Upper lobe of left lung (tissue), 6 donors: ENCODE results near the gene VAV3. TPM values are rescaled to one million over a fixed set of nuclear protein-coding genes. Genes with fewer than 3 reads are reported as not detected.

ENCODE experiments used
- ATAC-seq, 2 donors: fragments of 200-7000 bp; cut with Tn5 transposase; one replicate each; pipeline ENCODE4 v1.9.1; 2022; ENCODE audit warnings: mild to moderate bottlenecking in 2 of 2, moderate library complexity in 2 of 2; ENCODE audit not compliant: low FRiP score in 2 of 2
- DNase-seq, 2 donors: peaks; one replicate each; pipeline ENCODE4 v3.0.0-alpha.2; 2019 to 2020
- H3K27ac ChIP-seq, 4 donors: fragments of 200-600 bp; sonication (generic); one replicate each; pipeline ENCODE4 v1.5.1; 2016 to 2019
- H3K27me3 ChIP-seq, 4 donors: fragments of 200-600 bp; sonication (generic); one replicate each; pipeline ENCODE4 v1.5.1; 2017 to 2019
- H3K36me3 ChIP-seq, 4 donors: fragments of 200-600 bp; sonication (generic); one replicate each; pipeline ENCODE4 v1.5.1; 2016 to 2019
- H3K4me1 ChIP-seq, 4 donors: fragments of 200-600 bp; sonication (generic); one replicate each; pipeline ENCODE4 v1.5.1; 2018 to 2019
- H3K4me3 ChIP-seq, 4 donors: fragments of 200-600 bp; sonication (generic); one replicate each; pipeline ENCODE4 v1.5.1; 2017 to 2019; ENCODE audit warnings: mild to moderate bottlenecking in 2 of 4, moderate library complexity in 1 of 4
- H3K9me3 ChIP-seq, 4 donors: fragments of 200-600 bp; sonication (generic); one replicate each; pipeline ENCODE4 v1.5.1; 2018 to 2019
- CTCF ChIP-seq, 6 experiments: fragments of 450-650 bp in 4 of 6; fragments of 200-600 bp in 2 of 6; sonication (generic) in 2 of 6; IDR thresholded peaks; one replicate each; pipeline ENCODE4 v1.5.1; 2016 to 2019; ENCODE audit warnings: antibody characterized with exemption in 6 of 6
- EP300 ChIP-seq, 4 donors: sonication (generic); formaldehyde crosslinking; IDR thresholded peaks; one replicate each; pipeline ENCODE4 v1.5.1; 2017; ENCODE audit warnings: antibody characterized with exemption in 4 of 4, control low read depth in 2 of 4
- POLR2A ChIP-seq, 4 donors: fragments of 450-650 bp; IDR thresholded peaks; one replicate each; pipeline ENCODE4 v1.5.1; 2016 to 2017; ENCODE audit warnings: antibody characterized with exemption in 4 of 4, mild to moderate bottlenecking in 2 of 4
- POLR2AphosphoS5 ChIP-seq, 2 donors: sonication (generic); formaldehyde crosslinking; IDR thresholded peaks; one replicate each; pipeline ENCODE4 v1.5.1; 2017; ENCODE audit warnings: antibody characterized with exemption in 2 of 2
- WGBS, 2 donors: methylation state at CpG; one replicate each; pipeline ENCODE4 v1.1.5; 2017 to 2018; 5-methylcytosine and 5-hydroxymethylcytosine counted together
- total RNA-seq, 6 donors: library from RNA; depleted of rRNA in 4 of 6; stranded (reverse); fragments of >200 nt in 4 of 6; gene quantifications; one replicate each; pipeline versions ENCODE4 v1.1.0 to v1.2.1, GENCODE V29; 2016 to 2021
- donor health status: DM: no; HTN: no; CAD: no; lungs with moderate emphysema.
- donor health status: DM: no; HTN: yes; CAD: no; lungs with severe emphysema.

VAV3 gene
- total RNA-seq, 6 donors from 2014 or later = 5.9 to 13.6 (median 7.8) TPM

DNA sequence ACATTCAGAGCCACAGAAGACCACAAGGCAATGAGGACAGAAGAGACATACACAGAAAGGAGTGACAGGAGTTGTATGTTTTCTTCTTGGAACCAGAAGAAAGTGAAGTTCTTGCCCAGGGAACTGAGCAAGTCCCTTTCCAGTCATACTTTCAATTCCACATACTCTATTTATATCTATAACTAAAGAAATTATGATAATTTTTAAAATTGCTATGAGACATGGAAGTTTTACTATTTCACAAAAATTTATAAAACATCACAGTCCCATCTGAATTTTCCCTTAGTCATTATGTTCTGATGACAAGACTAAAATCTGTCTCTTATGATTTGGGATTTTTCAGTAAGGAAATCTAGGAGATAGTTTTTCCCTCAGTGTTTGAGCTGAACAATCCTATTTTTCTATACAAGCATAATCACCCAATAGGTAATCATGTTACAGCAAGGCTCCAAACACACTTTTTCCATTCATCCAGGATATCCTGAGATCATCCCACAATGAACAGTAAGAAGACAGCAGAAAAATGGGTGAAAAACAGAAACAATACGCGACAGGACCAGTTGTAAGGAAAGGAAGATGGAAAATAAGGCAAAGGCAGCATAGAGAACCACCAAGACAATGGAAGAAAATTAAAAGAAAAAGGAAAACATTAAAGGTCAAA lies 154.6 kb downstream of the VAV3 start:
- H3K27me3 ChIP-seq = no peaks in the 10 kb centered on the region
- DNase-seq = no peak
- TF ChIP-seq POLR2AphosphoS5 (IDR thresholded peaks at IDR 0.05) (no peak), POLR2A (IDR thresholded peaks at IDR 0.05) (no peak), EP300 (IDR thresholded peaks at IDR 0.05) (no peak), CTCF (IDR thresholded peaks at IDR 0.05) (no peak)
- no peaks in the 10 kb centered on the region for H3K9me3 ChIP-seq
- no peaks in the 10 kb centered on the region for H3K4me1 ChIP-seq
- ATAC-seq = no peak
- WGBS, 2 donors = 87 to 95% methylated on average over 2 of the region's 2 CpGs
- no peaks in the 10 kb centered on the region for H3K36me3 ChIP-seq
- H3K27ac ChIP-seq = no peak overlapping the region
- H3K4me3 ChIP-seq = no peak overlapping the region

- TF ChIP-seq POLR2A (IDR thresholded peaks at IDR 0.05) (no peak), CTCF (IDR thresholded peaks at IDR 0.05) (no peak), EP300 (IDR thresholded peaks at IDR 0.05) (no peak), POLR2AphosphoS5 (IDR thresholded peaks at IDR 0.05) (no peak)
- DNase-seq (no peak), ATAC-seq (no peak)
- no peaks in the 10 kb centered on the region for H3K9me3 ChIP-seq
- 87 to 92% methylated on average over 3 of the region's 3 CpGs for WGBS, 2 donors
- no peaks in the 10 kb centered on the region for H3K36me3 ChIP-seq
- no peaks in the 10 kb centered on the region for H3K4me1 ChIP-seq
- H3K4me3 ChIP-seq = no peak overlapping the region
- H3K27me3 ChIP-seq = no peaks in the 10 kb centered on the region
- H3K27ac ChIP-seq = no peak overlapping the region
These were observed 157.1 kb downstream of the VAV3 start for GRCh38 chr1:107807855-107808254.

DNA sequence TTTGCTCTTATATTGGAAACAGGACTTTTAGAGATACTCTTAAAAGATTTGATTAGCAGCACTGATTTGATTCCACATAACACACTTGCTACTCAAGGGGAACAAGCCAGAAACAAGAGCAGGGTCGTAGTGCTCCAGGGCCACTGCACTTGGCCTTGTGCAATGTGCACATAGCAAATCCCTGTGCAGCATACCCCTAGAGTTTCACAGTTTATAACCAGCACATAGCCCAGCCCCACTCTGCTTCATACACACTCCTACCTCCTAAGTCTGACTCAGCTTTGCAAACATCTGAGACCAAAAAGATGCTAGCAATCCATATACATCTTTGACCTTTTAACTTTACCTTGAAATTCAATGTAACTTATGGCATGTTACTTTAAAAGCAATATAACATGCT lies 157.6 kb downstream of the VAV3 start:
- no peak overlapping the region for H3K27ac ChIP-seq
- H3K4me1 ChIP-seq = no peaks in the 10 kb centered on the region
- ATAC-seq (no peak), DNase-seq (no peak)
- H3K36me3 ChIP-seq = no peaks in the 10 kb centered on the region
- no peak overlapping the region for H3K4me3 ChIP-seq
- H3K9me3 ChIP-seq = no peaks in the 10 kb centered on the region
- TF ChIP-seq CTCF (IDR thresholded peaks at IDR 0.05) (no peak), EP300 (IDR thresholded peaks at IDR 0.05) (no peak)
- H3K27me3 ChIP-seq = no peaks in the 10 kb centered on the region
- 85 to 89% methylated on average over 1 of the region's 1 CpG for WGBS, 2 donors

DNA sequence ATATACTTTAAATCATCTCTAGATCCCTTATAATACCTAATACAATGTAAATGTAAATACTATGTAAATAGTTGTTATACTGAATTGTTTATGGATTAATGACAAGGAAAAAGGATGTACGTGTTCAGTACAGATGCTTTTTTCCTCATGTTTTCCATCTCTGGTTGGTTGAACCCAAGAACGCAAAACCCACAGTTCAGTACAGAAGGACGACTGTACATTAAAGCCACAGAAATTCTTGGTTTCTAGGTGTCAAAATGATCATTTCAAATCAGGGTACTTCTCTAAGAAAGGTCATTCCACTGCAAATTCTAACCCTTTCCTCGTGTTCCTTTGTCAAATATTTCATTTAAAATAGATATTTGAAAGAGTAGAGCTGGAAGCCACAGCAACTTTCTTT lies 158.1 kb downstream of the VAV3 start:
- 87 to 92% methylated on average over 4 of the region's 4 CpGs for WGBS, 2 donors
- no peak for TF ChIP-seq EP300 (IDR thresholded peaks at IDR 0.05)
- TF ChIP-seq POLR2A (IDR thresholded peaks at IDR 0.05) = no peak
- no peak for TF ChIP-seq CTCF (IDR thresholded peaks at IDR 0.05)
- TF ChIP-seq POLR2AphosphoS5 (IDR thresholded peaks at IDR 0.05) = no peak
- Histone ChIP-seq H3K4me1 (no peaks in the 10 kb centered on the region), H3K27me3 (no peaks in the 10 kb centered on the region), H3K27ac (no peak overlapping the region), H3K9me3 (no peaks in the 10 kb centered on the region), H3K4me3 (no peak overlapping the region), H3K36me3 (no peaks in the 10 kb centered on the region)
- no peak for ATAC-seq
- DNase-seq = no peak

GRCh38 chr1:107804741-107805140 lies 160.2 kb downstream of the VAV3 start:
- no peak overlapping the region for H3K4me3 ChIP-seq
- TF ChIP-seq CTCF (IDR thresholded peaks at IDR 0.05) = no peak
- no peak for TF ChIP-seq POLR2AphosphoS5 (IDR thresholded peaks at IDR 0.05)

More at GRCh38 chr1:107804741-107805140, 160.2 kb downstream of the VAV3 start:
- H3K27me3 ChIP-seq = no peaks in the 10 kb centered on the region
- DNase-seq = no peak
- WGBS, 2 donors = 70 to 78% methylated on average over 1 of the region's 1 CpG
- H3K36me3 ChIP-seq = no peaks in the 10 kb centered on the region
- no peaks in the 10 kb centered on the region for H3K4me1 ChIP-seq
- peaks cover 0 to 3% (median 0%) of the 10 kb centered on the region in 4 donors for H3K9me3 ChIP-seq
- ATAC-seq = no peak
- H3K27ac ChIP-seq = no peak overlapping the region
